Placental pericyte (primary cell): Measurements from ENCODE around the gene GLRX2. TPM values are rescaled to one million over a fixed set of nuclear protein-coding genes. Genes with fewer than 3 reads are reported as not detected.

ENCODE experiments used
- small RNA-seq: library from RNA; depleted of rRNA; stranded (forward); fragments of <200 nt; gene quantifications from one replicate; pipeline ENCODE3, GENCODE V24; 2012; ENCODE audit warnings: low replicate concordance
- total RNA-seq: library from RNA; depleted of rRNA; stranded (reverse); fragments of >200 nt; gene quantifications from 2 replicates; pipeline ENCODE4 v1.2.3, GENCODE V29; 2012

Gene GLRX2
- 8.3 and 13.5 TPM in 2 replicates for total RNA-seq

GRCh38 chr1:193104907-193105820, at the start of gene GLRX2:
TSS of gene GLRX2 (minus strand) at chr1:193105414. CDS start at chr1:193105382, 32 bp downstream.

GRCh38 chr1:193121616-193122593, 16.7 kb upstream of the GLRX2 start, which contains the start of gene CDC73:
TSS of gene CDC73 (plus strand) at chr1:193122031. CDS start at chr1:193122201, 170 bp downstream.

GRCh38 chr1:193059282-193060114, 45.7 kb downstream of the GLRX2 start, which contains the start of the genes RO60 and UCHL5:
TSS of gene RO60 (plus strand) at chr1:193059612. CDS start at chr1:193069055, 9,443 bp downstream.
TSS of gene UCHL5 (minus strand) at chr1:193059360. CDS start at chr1:193059260, 100 bp downstream.

Small RNAs within 50 kb of the gene (small RNA-seq; reads per million reads assigned to genes)
- gene MIR1278 (not detected), gene SCARNA18B (0.98 reads per million, percentile 44 among the genes with 10 or more reads in this experiment)

Other genes starting within 250 kb of the GLRX2 start
- gene UCHL5, start 46.1 kb downstream of the GLRX2 start, total RNA-seq, result 24.5 and 31.4 TPM in 2 replicates
- gene RO60, start 45.8 kb downstream of the GLRX2 start, total RNA-seq, result 79.2 and 127 TPM in 2 replicates
- 32.0 and 33.1 TPM in 2 replicates for gene CDC73, start 16.6 kb upstream of the GLRX2 start, total RNA-seq
- under 0.01 and 0.86 TPM in 2 replicates for gene B3GALT2, start 81.2 kb upstream of the GLRX2 start, total RNA-seq